Measurements from ENCODE around the gene SMIM7.

SMIM7 gene

DNA sequence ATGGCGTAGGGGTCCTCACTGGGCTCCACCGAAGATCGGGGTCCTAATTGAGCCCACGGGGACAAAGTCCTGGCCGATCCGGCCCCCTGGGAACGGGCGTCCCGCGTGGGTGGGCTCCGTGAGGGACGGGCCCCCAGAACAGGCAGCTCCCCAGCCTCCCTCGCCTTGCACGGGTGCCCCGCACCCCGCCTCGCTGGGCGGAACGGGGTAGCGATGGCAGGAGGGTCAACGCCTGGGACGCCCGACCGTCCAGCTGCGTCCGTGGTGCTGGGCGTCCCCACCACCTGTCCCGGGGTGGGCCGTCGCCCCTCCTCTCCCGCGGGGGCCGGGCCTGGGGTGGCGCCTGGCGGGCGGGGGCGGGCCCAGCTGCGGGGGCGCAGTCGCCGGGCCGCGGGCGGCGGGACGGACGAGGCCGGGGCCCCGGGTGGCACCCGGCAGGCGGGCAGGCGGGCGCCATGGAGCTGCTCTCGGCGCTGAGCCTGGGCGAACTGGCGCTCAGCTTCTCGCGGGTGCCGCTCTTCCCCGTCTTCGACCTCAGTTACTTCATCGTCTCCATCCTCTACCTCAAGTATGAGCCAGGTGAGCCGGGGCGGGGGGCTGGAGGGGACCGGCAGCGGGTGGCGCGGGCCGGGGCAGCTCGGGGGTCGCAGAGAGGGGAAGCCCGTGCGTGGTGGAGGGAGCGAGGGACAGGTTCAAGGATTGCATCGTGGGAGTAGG lies 977 bp upstream of the SMIM7 start, which contains the start of gene TMEM38A:
Gene TMEM38A (plus strand): TSS at position 377 of the 717 bp plus-strand sequence. CDS start 79 bp downstream, at position 456.
- H3K36me3 Mint-ChIP-seq (ENCODE audit: low read depth), result peaks cover 22% of the 10 kb centered on the region
- H3K4me3 Mint-ChIP-seq, result peak within 1 kb of the TSS; percentile 98 to 99 (median 99)
- peaks cover 32% of the 10 kb centered on the region for H3K4me1 Mint-ChIP-seq
- peak within 1 kb of the TSS; percentile 99 for H3K27ac Mint-ChIP-seq
- no peaks in the 10 kb centered on the region for H3K27me3 Mint-ChIP-seq (ENCODE audit: low read depth)
- TF ChIP-seq, protein P1, sequence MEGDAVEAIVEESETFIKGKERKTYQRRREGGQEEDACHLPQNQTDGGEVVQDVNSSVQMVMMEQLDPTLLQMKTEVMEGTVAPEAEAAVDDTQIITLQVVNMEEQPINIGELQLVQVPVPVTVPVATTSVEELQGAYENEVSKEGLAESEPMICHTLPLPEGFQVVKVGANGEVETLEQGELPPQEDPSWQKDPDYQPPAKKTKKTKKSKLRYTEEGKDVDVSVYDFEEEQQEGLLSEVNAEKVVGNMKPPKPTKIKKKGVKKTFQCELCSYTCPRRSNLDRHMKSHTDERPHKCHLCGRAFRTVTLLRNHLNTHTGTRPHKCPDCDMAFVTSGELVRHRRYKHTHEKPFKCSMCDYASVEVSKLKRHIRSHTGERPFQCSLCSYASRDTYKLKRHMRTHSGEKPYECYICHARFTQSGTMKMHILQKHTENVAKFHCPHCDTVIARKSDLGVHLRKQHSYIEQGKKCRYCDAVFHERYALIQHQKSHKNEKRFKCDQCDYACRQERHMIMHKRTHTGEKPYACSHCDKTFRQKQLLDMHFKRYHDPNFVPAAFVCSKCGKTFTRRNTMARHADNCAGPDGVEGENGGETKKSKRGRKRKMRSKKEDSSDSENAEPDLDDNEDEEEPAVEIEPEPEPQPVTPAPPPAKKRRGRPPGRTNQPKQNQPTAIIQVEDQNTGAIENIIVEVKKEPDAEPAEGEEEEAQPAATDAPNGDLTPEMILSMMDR (IDR thresholded peaks at IDR 0.05; ENCODE audit: unreplicated experiment in 3 of 3), result no peak
- no peaks in the 10 kb centered on the region for H3K9me3 Mint-ChIP-seq

DNA sequence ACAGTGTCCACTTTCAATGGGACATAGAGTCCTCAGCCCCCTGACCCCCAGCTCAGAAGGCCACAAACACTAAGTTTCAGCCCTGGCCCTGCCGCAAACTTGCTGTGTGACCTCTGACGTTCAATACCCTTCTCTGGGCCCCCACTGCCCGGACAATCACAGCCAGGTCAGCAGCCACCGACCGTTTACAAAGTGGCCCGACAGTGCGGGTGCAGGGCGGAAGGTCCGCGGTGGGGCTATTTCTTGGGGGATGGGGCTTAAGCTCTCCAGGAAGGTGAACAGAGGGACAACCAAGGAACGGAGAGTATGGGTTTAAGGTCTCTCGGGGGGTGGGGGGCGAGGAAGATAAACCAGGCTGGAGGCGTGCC lies 496 bp downstream of the SMIM7 start:
- TF ChIP-seq, protein P1 (IDR thresholded peaks at IDR 0.05; ENCODE audit: unreplicated experiment in 3 of 3), result no peak
- H3K27ac Mint-ChIP-seq, result peak overlapping the region; percentile 99
- no peaks in the 10 kb centered on the region for H3K27me3 Mint-ChIP-seq (ENCODE audit: low read depth)
- no peaks in the 10 kb centered on the region for H3K9me3 Mint-ChIP-seq
- H3K36me3 Mint-ChIP-seq (ENCODE audit: low read depth), result peaks cover 30% of the 10 kb centered on the region
- H3K4me3 Mint-ChIP-seq, result peak overlapping the region; percentile 98 to 99 (median 99)
- peaks cover 32% of the 10 kb centered on the region for H3K4me1 Mint-ChIP-seq

DNA sequence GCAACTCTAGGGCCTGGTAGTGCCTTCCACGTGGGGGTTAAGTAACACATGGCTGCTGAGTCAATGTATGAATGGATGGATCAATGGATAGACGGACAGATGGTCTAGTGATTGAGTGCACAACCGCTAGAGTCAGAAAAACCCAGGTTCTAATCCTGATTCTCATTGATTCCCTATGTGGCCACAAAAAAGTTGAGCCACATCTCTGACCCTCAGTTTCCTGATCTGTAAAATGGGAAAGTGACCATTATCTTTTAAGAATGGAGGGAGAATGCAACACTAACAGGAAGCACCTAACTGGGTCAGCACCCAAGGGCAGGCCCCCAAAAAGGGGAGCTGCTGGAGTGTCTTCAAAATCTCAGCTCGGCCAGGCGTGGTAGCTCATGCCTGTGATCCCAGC lies 2.6 kb downstream of the SMIM7 start:
- Mint-ChIP-seq H3K36me3 (ENCODE audit: low read depth) (peaks cover 47% of the 10 kb centered on the region), H3K27me3 (ENCODE audit: low read depth) (no peaks in the 10 kb centered on the region), H3K4me3 (peak overlapping the region; percentile 56 to 78 (median 70)), H3K4me1 (peaks cover 24% of the 10 kb centered on the region), H3K27ac (no peak overlapping the region), H3K9me3 (no peaks in the 10 kb centered on the region)
- TF ChIP-seq, protein P1 (IDR thresholded peaks at IDR 0.05; ENCODE audit: unreplicated experiment in 3 of 3), result no peak

DNA sequence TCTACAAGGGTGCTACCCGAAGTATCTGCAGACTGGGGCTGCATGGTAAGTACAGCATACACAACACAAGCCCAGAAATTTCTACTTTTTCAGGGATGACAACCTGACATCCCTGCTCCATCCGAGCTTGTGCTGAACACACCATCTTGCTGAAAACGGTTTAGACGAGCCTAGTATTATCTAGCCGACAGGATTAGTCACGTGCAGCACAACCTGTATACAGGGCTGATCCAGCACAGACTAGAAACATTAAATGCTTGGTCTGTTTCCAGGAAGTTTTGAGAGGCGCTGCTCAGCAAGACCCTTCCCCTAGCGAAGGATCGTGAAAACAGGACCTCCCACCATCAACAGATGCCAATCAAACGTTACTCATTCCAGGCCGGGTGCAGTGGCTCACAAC lies 4.2 kb downstream of the SMIM7 start:
- TF ChIP-seq, protein P1 (IDR thresholded peaks at IDR 0.05; ENCODE audit: unreplicated experiment in 3 of 3), result no peak
- H3K4me1 Mint-ChIP-seq, result peaks cover 20% of the 10 kb centered on the region
- H3K4me3 Mint-ChIP-seq, result peak overlapping the region in 2 of 3 experiments; percentile 45 to 51
- no peaks in the 10 kb centered on the region for H3K9me3 Mint-ChIP-seq
- H3K36me3 Mint-ChIP-seq (ENCODE audit: low read depth), result peaks cover 62% of the 10 kb centered on the region
- H3K27me3 Mint-ChIP-seq (ENCODE audit: low read depth), result no peaks in the 10 kb centered on the region
- no peak overlapping the region for H3K27ac Mint-ChIP-seq

DNA sequence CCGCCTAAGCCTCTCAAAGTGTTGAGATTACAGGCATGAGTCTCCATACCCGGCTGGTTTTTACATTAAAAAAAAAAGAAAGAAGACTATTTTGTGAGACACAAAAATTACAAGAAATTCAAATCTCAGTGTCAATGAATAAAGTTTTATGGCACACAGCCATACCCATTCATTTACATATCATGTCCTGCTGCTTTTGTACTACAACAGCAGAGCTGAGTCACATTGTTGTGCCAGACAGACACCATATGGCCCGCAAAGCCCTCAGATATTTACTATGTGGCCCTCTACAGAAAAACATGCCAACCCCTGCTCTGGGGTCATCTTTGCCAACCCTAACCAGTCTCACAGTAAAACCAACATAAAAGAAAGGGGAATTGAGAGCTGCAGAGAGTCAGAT lies 5.3 kb downstream of the SMIM7 start:
- no peaks in the 10 kb centered on the region for H3K9me3 Mint-ChIP-seq
- H3K4me3 Mint-ChIP-seq, result no peak overlapping the region
- TF ChIP-seq, protein P1 (IDR thresholded peaks at IDR 0.05; ENCODE audit: unreplicated experiment in 3 of 3), result no peak
- H3K4me1 Mint-ChIP-seq, result peaks cover 15% of the 10 kb centered on the region
- no peak overlapping the region for H3K27ac Mint-ChIP-seq
- H3K36me3 Mint-ChIP-seq (ENCODE audit: low read depth), result peaks cover 72% of the 10 kb centered on the region
- no peaks in the 10 kb centered on the region for H3K27me3 Mint-ChIP-seq (ENCODE audit: low read depth)

DNA sequence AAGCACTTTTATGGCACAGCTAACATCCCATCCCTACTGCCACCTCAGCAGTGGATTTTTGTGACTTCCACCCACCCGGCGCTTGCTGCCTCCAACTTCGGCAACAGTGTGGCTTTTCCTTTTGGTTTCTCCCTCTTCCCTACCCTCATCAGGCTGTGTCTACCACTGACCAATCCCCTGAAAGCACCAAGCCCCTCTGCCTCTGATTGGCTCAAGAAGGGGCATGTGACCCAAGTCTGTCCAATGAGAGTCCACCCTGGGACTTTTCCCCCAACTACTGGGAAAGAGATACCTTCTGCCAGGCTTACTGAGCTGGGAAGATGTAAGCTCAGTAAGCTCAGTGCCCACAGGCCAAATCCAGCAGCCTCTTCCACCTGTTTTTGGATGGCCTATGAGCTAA lies 5.8 kb downstream of the SMIM7 start:
- H3K36me3 Mint-ChIP-seq (ENCODE audit: low read depth), result peaks cover 75% of the 10 kb centered on the region
- H3K4me1 Mint-ChIP-seq, result peaks cover 14% of the 10 kb centered on the region
- no peak overlapping the region for H3K4me3 Mint-ChIP-seq
- TF ChIP-seq, protein P1 (IDR thresholded peaks at IDR 0.05; ENCODE audit: unreplicated experiment in 3 of 3), result no peak
- H3K27me3 Mint-ChIP-seq (ENCODE audit: low read depth), result no peaks in the 10 kb centered on the region
- H3K27ac Mint-ChIP-seq, result no peak overlapping the region
- no peaks in the 10 kb centered on the region for H3K9me3 Mint-ChIP-seq
